ENCODE data around the gene TM4SF1.

The TM4SF1 gene

GRCh38 chr3:149375501-149376196 is 1.8 kb downstream of the TM4SF1 start:
- DNase-seq (ENCODE audit: low read depth, low spot score): no peak

DNA sequence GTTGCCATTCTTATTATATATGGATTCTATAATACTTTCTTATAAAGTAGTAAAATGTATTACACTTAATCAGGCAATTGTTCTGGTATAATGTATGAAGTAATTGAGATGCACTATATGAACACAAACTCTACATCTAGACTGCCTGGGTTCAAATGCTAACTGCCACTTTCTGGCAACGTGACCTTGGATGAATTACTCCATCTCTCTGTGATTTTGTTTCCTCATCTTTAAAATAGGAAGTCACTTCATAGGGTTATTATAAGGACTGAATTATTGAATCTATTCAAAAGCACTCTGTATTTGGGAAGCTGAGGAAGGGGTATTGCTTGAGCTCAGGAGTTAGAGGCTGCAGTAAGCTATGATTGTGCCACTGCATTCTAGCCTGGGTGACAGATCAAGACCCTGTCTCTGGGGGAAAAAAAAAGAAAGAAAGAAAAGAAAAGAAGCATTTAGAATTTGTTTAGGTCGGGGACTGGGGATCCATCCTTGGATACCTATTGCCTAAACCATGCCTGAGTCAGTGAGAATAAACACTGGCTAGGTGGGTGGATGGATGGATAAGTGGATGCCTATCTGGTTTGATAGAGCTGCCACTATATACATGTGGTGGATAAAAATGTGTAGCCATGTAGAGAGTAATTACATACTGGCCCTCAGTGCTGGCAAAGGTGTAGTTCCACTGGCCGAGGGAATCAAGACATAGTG is 2.5 kb downstream of the TM4SF1 start:
- DNase-seq (ENCODE audit: low read depth, low spot score): no peak

DNA sequence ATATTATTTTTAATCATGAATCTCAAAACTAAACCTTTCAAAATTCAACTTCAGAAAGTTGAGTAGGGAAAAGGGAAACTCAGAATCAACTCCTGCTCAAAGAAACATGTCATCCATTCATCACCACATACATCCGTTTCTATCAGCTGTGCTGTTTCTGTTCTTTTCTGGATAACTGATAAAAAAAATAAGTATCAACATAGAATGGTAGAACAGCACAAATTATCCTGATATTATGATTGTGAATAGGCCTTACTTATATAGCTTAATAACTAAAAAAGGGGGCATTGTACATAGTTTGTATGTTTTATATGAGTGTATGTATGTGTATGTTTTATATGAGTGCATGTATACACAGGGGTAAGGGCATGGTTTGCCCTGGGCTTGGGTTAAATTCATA is 3.1 kb downstream of the TM4SF1 start:
- no peak for DNase-seq (ENCODE audit: low read depth, low spot score)

- DNase-seq (ENCODE audit: low read depth, low spot score): no peak
These were observed 4.0 kb downstream of the TM4SF1 start for GRCh38 chr3:149373235-149374125.

GRCh38 chr3:149371723-149372114 is 5.7 kb downstream of the TM4SF1 start:
- no peak for DNase-seq (ENCODE audit: low read depth, low spot score)

DNA sequence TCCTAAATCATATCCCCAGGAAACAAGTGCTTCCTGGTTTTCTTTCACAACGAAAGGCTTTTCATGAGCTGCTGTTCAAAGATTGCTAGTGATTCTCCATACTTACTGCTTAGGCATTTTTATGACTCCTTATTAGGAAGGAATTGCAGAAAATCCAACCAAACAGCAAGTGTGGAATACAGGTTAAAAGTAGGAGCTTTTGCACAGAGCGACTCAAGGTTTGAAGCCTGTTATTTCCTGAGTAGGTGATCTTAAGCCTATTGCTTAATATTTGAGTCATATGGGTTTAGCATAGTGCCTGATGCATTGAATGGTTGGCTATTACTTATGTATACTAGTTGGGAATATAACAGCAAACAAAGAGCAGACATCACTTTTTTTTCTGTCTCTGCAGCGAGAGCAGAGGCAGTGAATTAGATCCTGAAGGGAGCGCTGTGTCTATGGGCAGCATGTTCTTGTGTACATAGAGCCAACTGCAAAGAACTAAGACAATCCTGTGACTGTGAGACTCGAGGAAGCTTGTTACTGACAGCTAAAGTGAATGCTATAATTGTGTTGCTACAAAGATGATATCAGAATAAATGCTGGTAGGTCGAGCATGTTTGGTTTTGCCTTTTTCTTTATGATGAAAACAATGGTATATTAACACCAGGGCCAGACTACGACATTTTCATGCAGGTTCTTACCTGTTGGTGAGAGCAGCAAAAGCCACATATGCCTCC is 6.3 kb downstream of the TM4SF1 start:
- no peak for DNase-seq (ENCODE audit: low read depth, low spot score)

- DNase-seq (ENCODE audit: low read depth, low spot score): no peak
These were observed 7.2 kb downstream of the TM4SF1 start for GRCh38 chr3:149369991-149370866.

- no peak for DNase-seq (ENCODE audit: low read depth, low spot score)
These were observed 8.6 kb downstream of the TM4SF1 start for GRCh38 chr3:149368674-149369497.

GRCh38 chr3:149368201-149368673 is 9.2 kb downstream of the TM4SF1 start:
- no peak for DNase-seq (ENCODE audit: low read depth, low spot score)

DNA sequence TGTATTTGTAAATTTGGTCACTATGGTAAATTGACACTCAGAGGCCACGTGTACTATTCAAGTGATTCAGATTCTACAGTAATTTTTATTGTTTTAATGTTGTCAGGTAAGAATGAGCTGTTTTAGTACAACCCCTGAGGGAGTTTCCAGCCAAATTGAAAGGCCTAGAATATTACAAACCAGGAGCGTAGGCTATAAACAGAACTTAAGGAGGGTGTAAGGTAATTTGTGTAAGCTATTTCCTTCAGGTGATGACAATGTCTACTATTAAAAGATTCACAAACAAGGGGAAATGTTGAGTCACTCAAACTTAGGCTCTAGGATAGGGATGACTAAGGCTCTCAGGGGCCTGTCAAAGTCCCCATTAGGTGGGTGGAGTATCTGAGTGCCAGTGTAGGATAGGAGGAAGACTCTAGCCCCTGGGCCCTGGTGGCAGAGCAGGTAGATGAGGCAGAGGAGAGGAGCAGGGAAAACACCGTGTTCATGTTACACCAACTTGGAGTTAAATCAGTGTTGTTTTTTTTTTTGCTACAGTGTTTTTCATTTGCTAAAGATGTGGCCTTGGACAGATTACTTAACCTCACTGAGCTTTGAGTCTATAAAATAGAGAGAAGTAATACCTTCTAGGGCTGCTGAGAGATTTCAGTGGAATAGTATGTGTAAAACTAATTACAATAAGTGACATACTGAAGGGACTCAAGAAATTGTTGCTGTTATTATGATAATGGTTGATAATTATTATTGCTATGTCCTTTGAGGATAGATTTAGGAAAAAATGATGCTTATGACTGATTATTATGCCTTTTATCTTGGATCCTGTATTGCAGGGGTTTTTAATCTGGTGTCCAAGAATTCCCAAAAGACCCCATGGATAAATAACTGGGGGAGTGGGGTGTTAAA is 10.3 kb downstream of the TM4SF1 start:
- DNase-seq (ENCODE audit: low read depth, low spot score): no peak

GRCh38 chr3:149366031-149366430 is 11.4 kb downstream of the TM4SF1 start:
- DNase-seq (ENCODE audit: low read depth, low spot score): no peak

DNA sequence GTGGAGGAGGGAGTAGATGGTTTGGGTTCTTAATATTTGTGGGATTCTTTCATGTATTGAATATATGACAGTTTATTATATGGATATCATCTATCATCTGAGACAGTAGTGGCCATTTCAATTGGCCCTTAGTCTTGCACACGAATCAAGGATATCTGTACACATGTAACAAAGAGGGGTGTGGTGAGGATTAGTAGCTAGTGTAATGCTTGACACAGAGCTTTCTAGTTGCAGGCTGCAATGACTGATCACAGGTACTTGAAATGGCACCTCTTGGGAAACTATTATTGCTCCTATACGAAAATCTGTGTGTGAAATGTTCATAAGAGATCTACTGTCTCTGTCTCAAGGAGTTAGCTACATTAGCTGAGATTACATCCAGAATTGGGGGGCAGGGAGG is 12.8 kb downstream of the TM4SF1 start:
- no peak for DNase-seq (ENCODE audit: low read depth, low spot score)

GRCh38 chr3:149363053-149363452 is 14.4 kb downstream of the TM4SF1 start:
- DNase-seq (ENCODE audit: low read depth, low spot score): no peak

DNA sequence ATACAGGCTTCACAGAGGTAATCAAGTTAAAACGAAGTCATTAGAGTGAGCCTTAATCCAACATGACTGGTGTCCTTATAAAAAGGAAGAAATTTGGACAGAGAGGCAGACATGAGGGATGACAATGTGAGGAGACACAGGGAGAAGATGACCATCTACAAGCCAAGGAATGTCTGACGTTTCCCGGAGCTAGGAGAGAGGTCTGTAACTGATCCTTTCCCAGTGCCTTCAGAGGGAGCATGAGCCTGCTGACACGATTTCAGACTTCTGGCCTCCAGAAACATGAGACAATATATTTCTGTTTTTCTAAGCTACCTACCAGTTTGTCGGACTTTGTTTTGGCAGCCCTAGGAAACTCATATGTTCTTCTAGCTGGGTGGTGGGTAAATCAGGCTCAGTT is 15.1 kb downstream of the TM4SF1 start:
- no peak for DNase-seq (ENCODE audit: low read depth, low spot score)

- DNase-seq (ENCODE audit: low read depth, low spot score): no peak
These were observed 20.8 kb downstream of the TM4SF1 start for GRCh38 chr3:149356630-149357029.

DNA sequence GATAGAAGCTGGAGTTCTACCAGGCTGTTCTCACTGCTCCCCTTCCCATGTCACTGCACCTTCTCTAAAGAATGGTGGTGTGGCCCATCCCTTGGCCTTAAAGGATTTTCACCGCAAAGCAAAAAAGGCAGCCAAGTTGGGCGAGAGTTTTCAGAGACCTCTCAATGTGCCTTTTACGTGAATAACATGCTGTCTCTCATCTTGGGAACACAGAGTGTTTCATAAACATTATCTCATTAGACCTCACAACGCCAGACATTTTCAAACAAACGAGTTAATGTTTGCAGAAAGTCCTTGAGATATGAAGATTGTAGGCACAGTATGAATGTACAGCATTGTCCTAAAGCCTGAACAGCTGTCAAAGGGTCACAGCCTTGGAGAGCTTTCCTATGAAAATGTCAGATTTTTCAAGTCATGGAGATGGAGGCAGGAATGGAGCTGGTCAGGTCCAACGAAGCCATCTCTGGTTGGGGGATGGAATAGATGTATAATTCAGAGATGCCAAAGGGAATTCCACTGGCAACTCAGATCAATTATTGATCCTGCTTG is 21.3 kb downstream of the TM4SF1 start:
- no peak for DNase-seq (ENCODE audit: low read depth, low spot score)

- DNase-seq (ENCODE audit: low read depth, low spot score): no peak
These were observed 23.8 kb downstream of the TM4SF1 start for GRCh38 chr3:149353581-149354184.

DNA sequence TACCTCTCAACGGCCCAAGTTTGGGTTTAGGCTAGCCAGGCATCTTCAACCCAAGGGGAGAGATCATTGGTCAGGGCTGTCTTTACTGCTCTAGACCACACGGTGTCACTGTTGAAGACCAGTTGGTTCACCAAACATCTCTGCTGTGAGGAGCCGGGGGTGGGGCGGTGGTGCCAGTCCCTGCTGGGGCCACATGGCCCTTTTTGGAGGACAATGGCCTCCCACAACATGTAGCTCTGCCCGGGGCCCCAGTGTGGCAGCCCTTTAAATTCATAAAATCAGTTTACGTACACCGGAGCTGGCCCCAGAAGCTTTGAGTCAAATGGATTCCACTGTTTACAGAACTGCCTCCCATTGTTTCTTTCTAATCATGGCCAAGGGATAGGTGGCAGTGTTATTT is 24.9 kb downstream of the TM4SF1 start:
- no peak for DNase-seq (ENCODE audit: low read depth, low spot score)
